GM12892 (cell line): Measurements from ENCODE around the gene SMIM38.

Source experiments
- POLR2AphosphoS5 ChIP-seq: IDR thresholded peaks from 2 replicates; pipeline ENCODE4 v1.6.1; 2011; ENCODE audit warnings: low read depth, low read length, control low read depth
- TAF1 ChIP-seq: IDR thresholded peaks from 2 replicates; pipeline ENCODE4 v1.6.1; 2011; ENCODE audit warnings: low read depth, mild to moderate bottlenecking, control low read depth, low read length, borderline replicate concordance

GRCh38 chr11:69169479-69169878 lies 13.7 kb downstream of the SMIM38 start:
- no peak for TF ChIP-seq POLR2AphosphoS5
- no peak for TF ChIP-seq TAF1
